ENCODE data around the gene CMSS1.
A peak's percentile ranks its signal among the peaks of the same experiment; 100 is the strongest.

The CMSS1 gene

DNA sequence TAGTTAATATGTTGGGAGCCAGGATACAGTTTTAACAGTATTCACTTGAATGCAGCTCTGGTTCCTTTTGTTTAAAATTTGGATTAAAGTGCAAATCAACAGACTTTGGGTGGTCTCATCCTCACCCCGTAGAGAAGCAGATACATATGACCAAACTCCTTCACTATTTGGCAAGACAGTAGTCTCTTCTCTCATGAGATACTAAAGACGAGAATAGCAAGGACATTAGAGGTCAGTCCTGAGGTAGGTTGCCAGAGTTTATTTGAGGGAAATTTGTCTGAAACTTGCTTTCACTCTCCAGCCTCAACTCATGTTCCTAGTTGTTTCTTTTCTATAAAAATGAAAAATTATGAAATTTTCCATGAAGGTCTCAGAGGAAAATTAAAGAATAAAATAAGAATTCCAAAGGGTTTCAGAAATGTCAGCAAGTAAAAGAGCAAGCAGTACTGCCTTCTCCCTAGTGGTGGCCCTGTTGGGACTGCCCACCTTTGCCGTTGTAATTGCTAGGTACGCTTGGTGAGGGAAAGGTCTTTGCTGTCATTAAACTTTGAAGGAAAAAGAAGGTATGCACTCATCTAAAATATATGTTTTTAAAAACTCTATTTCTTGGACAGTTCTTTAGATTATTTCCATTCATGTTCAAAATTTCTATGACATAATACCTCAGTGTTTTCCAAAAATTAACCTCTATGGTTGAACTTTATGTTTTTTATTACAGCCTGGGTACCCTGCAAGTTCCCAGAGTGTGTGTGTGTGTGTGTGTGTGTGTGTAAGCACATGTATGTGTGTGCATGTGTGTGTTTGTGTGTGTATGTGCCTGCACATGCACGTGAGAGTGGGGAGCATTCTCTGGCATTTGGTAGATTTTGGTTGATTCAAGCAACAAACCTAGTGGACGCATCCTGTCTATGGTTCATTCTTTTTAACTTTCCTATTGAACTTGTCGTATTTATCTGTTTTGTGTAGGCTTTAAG is 111.4 kb downstream of the CMSS1 start:
- Histone ChIP-seq H3K36me3 (ENCODE audit: control insufficient read depth in 1 of 2, insufficient read depth in 2 of 2, low read length in 2 of 2) (no peaks in the 10 kb centered on the region), H3K4me1 (ENCODE audit: control insufficient read depth in 1 of 2, insufficient read depth in 2 of 2, low read length in 2 of 2) (peaks cover 4 to 27% of the 10 kb centered on the region in 2 donors), H3K9me3 (ENCODE audit: control insufficient read depth in 1 of 2, low read length in 2 of 2) (no peaks in the 10 kb centered on the region), H3K27ac (ENCODE audit: low read length) (peak overlapping the region; percentile 45), H3K4me3 (ENCODE audit: low read depth in 1 of 2, low read length in 2 of 2) (no peak overlapping the region), H3K27me3 (ENCODE audit: low read depth, low read length) (no peaks in the 10 kb centered on the region)

DNA sequence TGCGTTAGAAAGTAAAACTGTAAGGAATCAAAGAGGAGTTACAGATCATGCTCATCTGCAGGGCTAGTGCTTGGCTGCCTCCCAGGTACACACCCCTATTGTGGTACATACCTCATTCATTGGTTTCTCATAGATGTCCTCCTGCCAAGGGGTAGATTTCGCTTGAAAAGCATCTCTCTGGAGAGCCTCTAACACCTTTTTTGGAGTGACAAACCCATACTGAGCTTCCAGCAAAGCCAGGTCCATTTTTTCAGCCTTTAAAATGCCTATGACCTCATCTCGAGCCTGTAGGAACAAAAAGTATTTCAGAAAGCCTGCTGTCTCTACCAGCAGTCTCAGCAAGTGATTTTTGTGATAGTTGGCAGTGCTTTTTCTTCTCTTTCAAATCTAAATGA is 112.1 kb downstream of the CMSS1 start:
- Histone ChIP-seq H3K4me3 (ENCODE audit: low read depth in 1 of 2, low read length in 2 of 2) (no peak overlapping the region), H3K27me3 (ENCODE audit: low read depth, low read length) (no peaks in the 10 kb centered on the region), H3K9me3 (ENCODE audit: control insufficient read depth in 1 of 2, low read length in 2 of 2) (no peaks in the 10 kb centered on the region), H3K27ac (ENCODE audit: low read length) (peak overlapping the region; percentile 45), H3K4me1 (ENCODE audit: control insufficient read depth in 1 of 2, insufficient read depth in 2 of 2, low read length in 2 of 2) (peaks cover 5 to 27% of the 10 kb centered on the region in 2 donors), H3K36me3 (ENCODE audit: control insufficient read depth in 1 of 2, insufficient read depth in 2 of 2, low read length in 2 of 2) (no peaks in the 10 kb centered on the region)

DNA sequence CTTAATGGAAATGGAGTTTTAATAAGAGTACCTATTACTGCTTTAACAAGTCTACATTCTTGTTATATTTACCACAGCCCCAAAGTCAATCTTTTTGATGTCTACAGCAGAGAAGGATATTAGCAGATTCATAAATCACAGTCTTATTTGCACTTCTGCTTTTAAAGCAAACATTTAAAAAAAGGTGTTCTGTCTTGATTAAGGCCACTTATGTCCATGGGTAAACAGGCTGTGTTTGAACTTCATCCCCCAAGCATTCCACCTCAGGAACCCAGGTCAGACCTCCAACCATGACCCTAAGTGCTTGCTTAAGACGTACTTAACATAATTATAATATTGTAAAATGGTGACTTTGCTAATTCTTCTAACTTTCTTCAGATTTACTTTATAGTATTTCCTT is 113.4 kb downstream of the CMSS1 start:
- H3K36me3 ChIP-seq (ENCODE audit: control insufficient read depth in 1 of 2, insufficient read depth in 2 of 2, low read length in 2 of 2), result no peaks in the 10 kb centered on the region
- peaks cover 15 to 38% of the 10 kb centered on the region in 2 donors for H3K4me1 ChIP-seq (ENCODE audit: control insufficient read depth in 1 of 2, insufficient read depth in 2 of 2, low read length in 2 of 2)
- no peaks in the 10 kb centered on the region for H3K9me3 ChIP-seq (ENCODE audit: control insufficient read depth in 1 of 2, low read length in 2 of 2)
- no peaks in the 10 kb centered on the region for H3K27me3 ChIP-seq (ENCODE audit: low read depth, low read length)
- no peak overlapping the region for H3K4me3 ChIP-seq (ENCODE audit: low read depth in 1 of 2, low read length in 2 of 2)
- peak overlapping the region; percentile 45 for H3K27ac ChIP-seq (ENCODE audit: low read length)

DNA sequence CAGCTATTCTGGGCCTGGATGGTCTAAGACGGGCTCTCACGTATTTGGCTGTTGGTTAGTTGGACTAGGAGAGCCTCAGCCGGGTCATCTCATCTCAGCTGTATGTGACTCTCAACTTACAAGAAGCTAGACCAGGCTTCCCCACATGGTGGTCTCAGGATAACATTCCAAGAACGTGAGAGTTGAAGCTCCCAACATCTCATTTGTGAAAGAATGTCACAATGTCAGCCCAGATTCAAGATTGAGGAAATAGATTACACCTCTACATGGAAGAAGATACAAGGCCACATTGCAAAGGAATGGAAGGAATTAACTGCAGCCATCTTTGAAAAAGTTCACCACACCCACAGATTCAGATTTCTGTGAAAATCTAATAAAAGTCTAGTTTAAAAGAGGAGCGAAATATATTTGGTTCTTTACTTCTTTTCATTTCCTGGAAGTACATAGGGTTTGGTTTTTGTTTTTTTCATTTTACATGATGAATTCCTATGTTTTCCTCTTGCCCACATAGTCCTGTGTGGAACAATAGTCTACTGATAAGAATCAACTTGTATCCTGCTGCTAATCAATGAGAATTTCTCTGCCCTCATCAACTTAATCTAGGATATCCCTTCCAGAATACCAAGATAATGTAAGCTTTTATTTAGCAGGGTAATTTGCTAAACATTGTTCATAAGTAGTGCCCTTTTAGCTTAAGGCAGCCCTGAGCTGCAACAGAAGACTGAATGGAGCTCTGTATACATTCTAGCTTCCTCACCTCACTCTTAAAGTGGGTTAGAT is 116.5 kb downstream of the CMSS1 start:
- peaks cover 19 to 28% of the 10 kb centered on the region in 2 donors for H3K4me1 ChIP-seq (ENCODE audit: control insufficient read depth in 1 of 2, insufficient read depth in 2 of 2, low read length in 2 of 2)
- no peak overlapping the region for H3K27ac ChIP-seq (ENCODE audit: low read length)
- no peak overlapping the region for H3K4me3 ChIP-seq (ENCODE audit: low read depth in 1 of 2, low read length in 2 of 2)
- no peaks in the 10 kb centered on the region for H3K9me3 ChIP-seq (ENCODE audit: control insufficient read depth in 1 of 2, low read length in 2 of 2)
- no peaks in the 10 kb centered on the region for H3K36me3 ChIP-seq (ENCODE audit: control insufficient read depth in 1 of 2, insufficient read depth in 2 of 2, low read length in 2 of 2)
- no peaks in the 10 kb centered on the region for H3K27me3 ChIP-seq (ENCODE audit: low read depth, low read length)

DNA sequence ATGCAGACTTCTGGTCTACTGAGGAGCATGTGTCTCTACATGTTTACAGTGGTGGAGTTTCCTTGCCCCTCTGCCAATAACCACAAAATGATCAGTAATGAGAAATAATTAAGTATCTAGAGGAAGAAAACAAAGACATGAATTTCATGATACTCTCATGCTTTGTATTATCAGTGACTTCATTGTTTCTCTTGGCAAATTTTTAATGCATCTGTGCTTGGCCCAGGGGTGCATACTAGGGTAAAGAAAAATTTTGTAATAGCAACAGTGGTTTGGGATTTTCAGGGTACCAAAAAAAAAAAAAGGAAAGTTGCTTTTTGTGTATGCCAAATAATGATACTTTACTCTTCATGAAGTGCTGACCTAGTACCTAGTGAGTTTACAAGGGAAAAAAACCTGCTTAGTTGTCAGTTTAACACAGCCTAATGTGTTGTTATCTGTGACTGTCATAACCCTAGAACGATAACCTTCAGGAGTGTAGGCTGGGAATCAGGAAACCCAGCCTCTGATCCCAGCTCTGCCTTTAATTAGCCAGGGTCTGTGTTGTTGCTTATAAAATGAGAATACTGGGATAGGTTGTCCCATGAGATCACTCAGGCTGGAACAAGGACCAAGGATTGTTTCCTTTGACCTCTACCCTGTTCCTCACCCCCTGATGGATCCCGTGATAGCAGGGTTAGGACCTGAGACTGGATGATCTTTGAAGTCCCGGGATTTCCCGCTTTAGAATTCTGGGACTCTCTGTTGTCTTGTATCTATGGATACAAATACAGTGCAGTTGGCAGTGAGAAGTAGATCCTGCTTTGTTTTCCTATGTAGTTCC is 117.5 kb downstream of the CMSS1 start:
- H3K36me3 ChIP-seq (ENCODE audit: control insufficient read depth in 1 of 2, insufficient read depth in 2 of 2, low read length in 2 of 2), result no peaks in the 10 kb centered on the region
- H3K4me1 ChIP-seq (ENCODE audit: control insufficient read depth in 1 of 2, insufficient read depth in 2 of 2, low read length in 2 of 2), result peaks cover 19 to 26% of the 10 kb centered on the region in 2 donors
- H3K27ac ChIP-seq (ENCODE audit: low read length), result peak overlapping the region; percentile 79

DNA sequence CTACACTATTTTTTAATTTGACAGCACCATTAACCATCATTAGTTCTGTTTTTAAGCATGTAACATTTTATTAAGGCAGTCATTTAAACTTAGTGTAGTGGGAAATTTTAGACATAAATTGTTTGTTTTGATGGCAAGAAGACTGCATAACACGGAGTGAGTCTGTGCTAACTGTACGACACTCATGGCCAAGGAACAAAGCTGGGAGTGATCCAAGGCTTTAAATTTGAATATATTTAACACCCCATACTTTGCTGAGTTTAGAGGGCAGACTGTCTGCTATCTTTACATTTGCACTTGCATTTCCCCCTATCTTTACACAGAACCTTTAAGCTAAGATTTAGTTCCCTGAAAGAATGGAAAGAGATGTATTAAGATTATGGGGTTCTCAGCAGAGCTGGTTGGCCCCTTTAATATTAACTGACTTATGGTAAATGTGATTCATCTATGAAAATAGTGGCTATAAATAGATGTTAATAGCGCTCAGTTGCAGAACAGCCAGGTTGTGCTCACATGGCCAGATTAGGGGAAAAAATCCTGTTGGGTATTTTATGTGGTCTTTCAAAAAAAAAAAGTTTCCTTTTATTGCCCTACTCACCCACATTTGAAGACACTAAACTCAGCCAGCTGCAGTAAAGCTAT is 120.7 kb downstream of the CMSS1 start:
- no peaks in the 10 kb centered on the region for H3K36me3 ChIP-seq (ENCODE audit: control insufficient read depth in 1 of 2, insufficient read depth in 2 of 2, low read length in 2 of 2)
- H3K4me1 ChIP-seq (ENCODE audit: control insufficient read depth in 1 of 2, insufficient read depth in 2 of 2, low read length in 2 of 2), result peaks cover 15 to 26% of the 10 kb centered on the region in 2 donors
- peak overlapping the region; percentile 52 for H3K27ac ChIP-seq (ENCODE audit: low read length)
- no peaks in the 10 kb centered on the region for H3K27me3 ChIP-seq (ENCODE audit: low read depth, low read length)
- H3K4me3 ChIP-seq (ENCODE audit: low read depth in 1 of 2, low read length in 2 of 2), result no peak overlapping the region
- H3K9me3 ChIP-seq (ENCODE audit: control insufficient read depth in 1 of 2, low read length in 2 of 2), result no peaks in the 10 kb centered on the region

More for the DNA sequence above, 117.5 kb downstream of the CMSS1 start:
- Histone ChIP-seq H3K27me3 (ENCODE audit: low read depth, low read length) (no peaks in the 10 kb centered on the region), H3K4me3 (ENCODE audit: low read depth in 1 of 2, low read length in 2 of 2) (no peak overlapping the region), H3K9me3 (ENCODE audit: control insufficient read depth in 1 of 2, low read length in 2 of 2) (no peaks in the 10 kb centered on the region)

DNA sequence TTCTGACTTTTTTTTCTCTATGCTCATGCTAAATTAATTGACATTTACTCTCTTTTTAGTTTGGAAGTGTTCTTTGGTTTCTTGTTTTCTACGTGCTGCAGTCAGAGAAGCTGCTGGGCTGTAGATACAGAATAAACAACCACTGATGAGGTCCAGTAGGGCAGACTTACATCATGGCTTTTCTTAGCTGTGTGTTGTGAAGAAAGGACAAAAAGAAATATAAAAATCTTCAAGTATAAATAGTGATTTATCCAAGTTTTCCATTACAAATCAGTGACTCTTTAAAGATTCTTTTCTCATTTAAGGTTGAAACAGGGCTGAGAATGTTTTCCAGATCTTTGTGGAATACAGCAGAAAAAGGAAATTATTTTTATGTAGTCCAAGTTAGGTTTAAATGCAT is 122.2 kb downstream of the CMSS1 start:
- H3K27me3 ChIP-seq (ENCODE audit: low read depth, low read length), result no peaks in the 10 kb centered on the region
- peaks cover 12 to 28% of the 10 kb centered on the region in 2 donors for H3K4me1 ChIP-seq (ENCODE audit: control insufficient read depth in 1 of 2, insufficient read depth in 2 of 2, low read length in 2 of 2)
- peak overlapping the region; percentile 22 for H3K27ac ChIP-seq (ENCODE audit: low read length)
- H3K9me3 ChIP-seq (ENCODE audit: control insufficient read depth in 1 of 2, low read length in 2 of 2), result no peaks in the 10 kb centered on the region
- no peaks in the 10 kb centered on the region for H3K36me3 ChIP-seq (ENCODE audit: control insufficient read depth in 1 of 2, insufficient read depth in 2 of 2, low read length in 2 of 2)
- H3K4me3 ChIP-seq (ENCODE audit: low read depth in 1 of 2, low read length in 2 of 2), result no peak overlapping the region

DNA sequence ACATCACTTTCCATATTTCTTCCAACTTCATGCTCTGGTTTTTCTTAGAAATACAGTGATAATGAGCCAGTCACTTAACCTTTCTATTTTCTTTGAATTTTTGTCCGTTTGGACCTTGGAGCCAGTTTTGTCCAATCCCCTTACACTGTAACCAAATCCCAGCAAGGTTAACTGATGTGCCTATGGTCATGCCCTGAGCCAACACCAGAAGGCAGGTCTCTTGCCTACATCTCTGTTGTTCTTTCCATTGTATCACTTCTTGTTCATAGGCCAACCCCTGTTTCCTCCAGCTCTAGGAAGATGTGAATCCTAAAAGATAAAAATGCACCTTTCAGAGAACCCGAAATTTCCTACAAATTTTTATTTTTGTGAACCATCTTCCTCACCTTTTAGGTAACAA is 122.7 kb downstream of the CMSS1 start:
- no peaks in the 10 kb centered on the region for H3K27me3 ChIP-seq (ENCODE audit: low read depth, low read length)
- peak overlapping the region; percentile 22 for H3K27ac ChIP-seq (ENCODE audit: low read length)
- H3K4me1 ChIP-seq (ENCODE audit: control insufficient read depth in 1 of 2, insufficient read depth in 2 of 2, low read length in 2 of 2), result peaks cover 8 to 28% of the 10 kb centered on the region in 2 donors
- H3K4me3 ChIP-seq (ENCODE audit: low read depth in 1 of 2, low read length in 2 of 2), result no peak overlapping the region
- H3K36me3 ChIP-seq (ENCODE audit: control insufficient read depth in 1 of 2, insufficient read depth in 2 of 2, low read length in 2 of 2), result no peaks in the 10 kb centered on the region
- no peaks in the 10 kb centered on the region for H3K9me3 ChIP-seq (ENCODE audit: control insufficient read depth in 1 of 2, low read length in 2 of 2)

DNA sequence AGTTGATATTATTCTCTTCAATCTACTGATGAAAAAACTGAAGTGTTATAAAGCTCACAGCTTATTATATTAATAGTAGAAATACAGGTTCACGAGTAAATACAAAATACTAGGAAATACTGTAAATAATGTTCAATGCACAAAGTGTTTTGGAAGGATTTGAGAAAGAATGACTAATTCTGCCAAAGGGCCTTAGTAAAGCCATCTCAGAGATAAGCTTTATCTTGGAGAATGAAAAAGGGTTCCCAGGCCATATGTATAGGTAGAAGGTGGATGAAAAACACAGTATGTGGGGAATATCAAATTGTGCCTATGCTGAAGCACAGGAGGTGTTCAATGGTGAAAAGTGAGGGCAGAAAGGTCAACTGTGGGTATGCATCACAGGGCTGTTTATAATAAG is 123.5 kb downstream of the CMSS1 start:
- peaks cover 4 to 32% of the 10 kb centered on the region in 2 donors for H3K4me1 ChIP-seq (ENCODE audit: control insufficient read depth in 1 of 2, insufficient read depth in 2 of 2, low read length in 2 of 2)

DNA sequence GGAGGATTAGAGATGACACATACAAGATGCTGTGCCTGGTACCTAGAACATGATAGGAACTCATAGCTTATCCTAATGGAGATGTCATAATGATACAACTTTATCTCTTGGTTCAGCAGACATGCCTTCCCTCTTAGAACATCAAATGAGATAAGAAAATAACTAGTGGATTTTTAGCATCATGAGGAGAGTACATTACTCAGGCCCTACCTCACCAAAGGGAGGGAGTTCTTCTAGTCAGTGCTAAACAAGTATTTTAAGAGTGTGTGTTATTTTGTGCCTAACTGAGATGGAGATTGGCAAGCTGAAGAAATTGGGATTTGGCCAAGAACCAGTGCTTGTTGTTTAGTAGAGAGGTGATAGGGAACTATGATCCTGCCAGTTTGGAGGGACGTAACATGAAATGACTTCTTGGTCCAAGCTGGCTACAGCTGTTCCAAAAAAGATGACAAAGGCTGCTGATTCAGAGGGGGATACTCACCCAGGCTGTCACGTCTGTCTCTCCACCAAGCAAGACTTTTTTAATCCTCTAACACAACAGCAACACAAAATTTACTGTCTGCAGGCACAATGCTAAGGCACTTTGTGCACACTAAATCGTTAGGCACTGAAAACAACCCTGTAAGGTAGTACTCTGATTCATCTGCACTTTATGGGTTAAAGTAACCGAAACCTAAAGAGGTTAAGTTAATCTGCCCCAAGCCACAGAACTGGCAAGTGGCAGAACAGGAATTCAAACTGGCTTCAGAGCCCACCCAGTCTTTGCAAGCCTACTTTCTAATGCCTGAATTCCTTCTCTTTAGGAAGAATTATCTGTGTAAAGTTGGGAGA is 126.5 kb downstream of the CMSS1 start:
- no peaks in the 10 kb centered on the region for H3K36me3 ChIP-seq (ENCODE audit: control insufficient read depth in 1 of 2, insufficient read depth in 2 of 2, low read length in 2 of 2)
- H3K27ac ChIP-seq (ENCODE audit: low read length), result no peak overlapping the region
- H3K27me3 ChIP-seq (ENCODE audit: low read depth, low read length), result no peaks in the 10 kb centered on the region
- H3K4me1 ChIP-seq (ENCODE audit: control insufficient read depth in 1 of 2, insufficient read depth in 2 of 2, low read length in 2 of 2), result peaks cover 0 to 30% of the 10 kb centered on the region in 2 donors
- no peak overlapping the region for H3K4me3 ChIP-seq (ENCODE audit: low read depth in 1 of 2, low read length in 2 of 2)
- no peaks in the 10 kb centered on the region for H3K9me3 ChIP-seq (ENCODE audit: control insufficient read depth in 1 of 2, low read length in 2 of 2)

More for the DNA sequence above, 123.5 kb downstream of the CMSS1 start:
- Histone ChIP-seq H3K27me3 (ENCODE audit: low read depth, low read length) (no peaks in the 10 kb centered on the region), H3K9me3 (ENCODE audit: control insufficient read depth in 1 of 2, low read length in 2 of 2) (no peaks in the 10 kb centered on the region), H3K27ac (ENCODE audit: low read length) (no peak overlapping the region), H3K4me3 (ENCODE audit: low read depth in 1 of 2, low read length in 2 of 2) (no peak overlapping the region), H3K36me3 (ENCODE audit: control insufficient read depth in 1 of 2, insufficient read depth in 2 of 2, low read length in 2 of 2) (no peaks in the 10 kb centered on the region)
